GM04503 (cell line): ENCODE results near the gene CHRM3.

Experiments
- DNase-seq: peaks from one replicate; pipeline ENCODE4 v3.0.0-alpha.2; 2012; ENCODE audit warnings: low read depth

CHRM3 gene

DNA sequence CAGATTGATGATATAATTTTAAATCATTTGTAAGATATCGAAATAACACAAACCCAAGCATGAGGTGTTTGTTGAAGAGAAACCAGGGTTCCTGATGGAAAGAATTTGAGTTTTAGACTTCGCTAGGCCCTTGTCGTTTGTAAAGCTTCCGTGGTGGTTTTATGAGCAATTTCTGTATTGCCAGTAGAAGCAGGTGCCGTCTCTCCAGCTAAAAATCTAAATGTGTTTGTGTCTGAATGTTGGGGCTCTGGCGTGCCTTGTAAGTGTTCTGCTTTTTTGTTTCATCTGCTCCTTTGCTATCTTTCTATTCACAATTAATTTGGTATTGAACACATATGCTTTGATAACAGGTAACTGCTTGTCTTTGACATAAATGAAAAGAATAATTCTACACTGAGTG, 27.5 kb downstream of the CHRM3 start:
- DNase-seq = no peak

DNA sequence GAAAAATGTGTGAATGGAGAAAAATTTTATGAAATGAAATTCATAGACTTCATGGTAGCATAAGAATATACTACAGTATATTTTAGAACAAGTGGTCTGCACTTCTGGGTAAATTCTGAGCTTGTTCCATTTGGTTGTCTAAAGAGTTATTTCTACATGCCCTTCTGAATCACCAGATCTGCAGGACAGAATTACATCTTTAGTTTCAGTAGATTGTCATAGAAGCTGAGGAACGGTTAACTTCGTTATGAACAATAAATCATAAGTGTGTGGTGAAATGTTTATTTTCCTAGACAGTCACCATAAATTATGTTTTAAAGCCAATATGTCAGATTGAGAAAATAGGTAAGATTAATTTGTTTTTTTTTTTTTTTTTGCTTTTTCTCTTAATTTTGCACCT, 30.9 kb downstream of the CHRM3 start:
- no peak for DNase-seq

DNA sequence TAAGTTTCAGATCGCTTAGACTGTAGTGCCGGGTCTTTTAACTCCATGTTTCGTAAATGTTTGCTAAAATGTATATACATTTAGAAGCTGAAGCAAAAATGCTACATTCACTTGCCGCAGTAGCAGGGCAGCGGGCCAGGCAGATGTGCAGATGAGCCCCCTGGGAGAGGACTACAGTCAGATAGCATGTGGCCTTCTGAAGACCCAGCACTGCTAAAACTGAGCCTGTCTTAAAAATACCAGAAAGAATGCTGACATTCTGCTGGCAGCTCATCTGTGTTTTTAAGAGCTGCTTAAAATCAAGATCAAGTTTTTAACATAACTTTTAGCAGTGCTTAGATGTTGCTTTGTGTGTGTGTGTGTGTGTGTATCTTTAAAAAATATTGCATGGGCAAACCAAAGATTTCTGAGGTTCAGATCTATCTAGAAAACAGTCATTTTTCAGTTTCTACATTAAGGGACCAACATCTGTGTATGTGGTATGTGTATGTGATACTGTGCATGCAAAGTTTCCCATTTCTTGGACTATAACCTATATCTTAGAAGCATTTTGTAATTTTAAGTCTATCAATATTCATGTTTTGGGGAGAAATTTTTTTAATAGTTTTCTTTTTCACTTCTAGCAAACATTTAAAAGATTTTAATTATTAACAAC, 31.7 kb downstream of the CHRM3 start:
- DNase-seq = no peak

DNA sequence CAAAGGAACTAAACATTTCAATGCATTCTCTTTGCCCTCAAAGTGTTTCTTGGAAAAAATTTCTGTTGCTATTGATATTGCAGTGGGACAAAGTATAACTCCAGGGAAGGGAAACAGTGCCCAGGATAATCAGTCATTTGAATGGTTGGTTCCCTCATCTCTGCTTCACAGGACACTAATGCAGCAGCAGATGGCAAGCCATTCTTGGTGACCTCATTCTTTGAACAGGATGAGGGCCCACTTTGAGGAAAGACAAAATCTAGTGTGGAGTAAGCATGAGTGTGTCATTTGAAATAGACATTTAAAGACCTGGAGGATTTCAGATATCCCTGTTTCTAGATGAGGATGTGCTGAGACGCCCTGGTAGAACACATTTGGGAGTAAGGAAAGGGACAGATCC, 32.3 kb downstream of the CHRM3 start:
- DNase-seq = no peak

DNA sequence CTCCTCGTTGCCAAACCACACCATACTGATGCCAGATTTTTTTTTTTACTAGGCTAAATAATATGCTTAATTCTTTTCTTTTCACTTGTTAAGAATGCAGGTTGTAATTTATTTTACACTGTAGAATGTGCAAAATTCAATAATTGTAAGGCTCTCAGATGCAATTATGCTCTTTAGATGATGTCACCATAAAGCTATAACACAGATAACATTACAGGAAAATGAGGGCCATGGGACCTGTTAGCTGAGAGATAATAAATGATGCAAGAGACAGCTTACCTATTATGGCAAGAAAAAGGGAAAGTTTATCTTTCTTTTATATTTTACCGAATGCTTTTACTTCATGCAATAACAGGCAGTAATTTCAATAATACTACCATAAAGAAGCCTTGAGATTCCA, 35.4 kb downstream of the CHRM3 start:
- DNase-seq = no peak

DNA sequence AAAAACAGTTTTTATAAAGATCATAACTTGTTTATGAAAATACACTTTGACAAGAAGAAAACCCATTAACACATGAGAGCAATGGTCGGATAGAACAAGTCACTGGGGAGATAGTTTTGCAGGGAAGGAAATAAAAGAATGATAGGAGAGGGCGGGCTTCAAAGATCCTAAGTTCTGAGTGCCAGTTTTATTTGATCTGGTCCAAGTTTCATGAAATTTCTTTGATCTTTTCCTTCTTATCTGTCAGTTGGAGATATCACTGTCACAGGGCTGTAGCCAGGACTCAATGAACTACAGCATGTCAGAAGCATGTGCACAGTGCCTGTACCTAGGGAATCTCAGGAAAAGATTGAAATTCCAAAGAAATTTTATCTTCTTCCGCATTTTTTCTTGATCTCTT, 36.5 kb downstream of the CHRM3 start:
- DNase-seq = no peak

DNA sequence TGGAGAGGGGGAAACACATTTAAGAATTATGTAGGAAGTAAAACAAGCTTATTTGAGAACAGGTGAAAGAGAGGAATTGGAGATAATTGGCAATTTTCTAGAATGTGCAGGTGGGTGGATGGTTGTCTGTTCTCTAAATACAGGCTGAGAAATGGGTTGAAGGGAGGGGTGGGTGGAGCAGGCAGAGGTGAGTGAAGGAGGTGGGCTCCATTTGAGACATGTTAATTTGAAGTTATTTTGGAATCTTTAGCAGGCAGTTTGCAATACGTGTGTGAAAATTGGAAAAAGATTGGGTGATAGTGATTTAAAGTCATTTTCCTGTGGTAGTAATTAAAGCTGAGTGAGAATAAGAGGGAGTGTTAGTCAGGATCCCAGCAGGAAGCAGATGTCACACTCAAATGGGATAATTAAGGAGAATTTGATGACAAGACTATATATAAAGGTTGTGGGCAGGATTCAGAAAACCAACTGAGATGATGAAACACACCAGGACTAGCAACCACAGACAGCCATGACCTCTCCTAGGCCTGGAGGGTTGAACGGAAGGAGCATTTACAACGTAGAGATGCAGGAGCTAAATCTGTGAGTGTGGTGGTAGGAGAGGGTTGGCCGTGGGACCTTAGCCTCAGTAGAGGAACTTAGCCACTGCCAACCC, 40.6 kb downstream of the CHRM3 start:
- no peak for DNase-seq

DNA sequence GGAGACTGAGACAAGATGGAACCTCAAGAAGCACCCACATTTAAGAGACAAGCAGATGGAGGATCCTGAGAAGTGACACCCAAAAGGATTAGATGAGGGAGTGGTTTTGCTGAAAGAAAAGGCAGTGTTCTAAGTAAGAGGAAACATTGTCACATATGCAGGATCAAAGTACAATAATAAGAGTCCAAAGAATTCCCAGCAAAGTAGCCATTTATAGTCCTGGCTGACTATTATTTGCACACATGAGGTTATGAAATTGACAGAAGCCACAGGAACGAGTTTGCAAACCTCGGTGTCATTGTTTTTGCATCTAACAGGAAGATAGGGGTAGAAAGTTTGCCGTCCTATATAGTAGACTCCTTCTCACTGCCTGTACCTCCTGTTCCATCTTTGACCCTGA, 41.3 kb downstream of the CHRM3 start:
- DNase-seq = no peak

DNA sequence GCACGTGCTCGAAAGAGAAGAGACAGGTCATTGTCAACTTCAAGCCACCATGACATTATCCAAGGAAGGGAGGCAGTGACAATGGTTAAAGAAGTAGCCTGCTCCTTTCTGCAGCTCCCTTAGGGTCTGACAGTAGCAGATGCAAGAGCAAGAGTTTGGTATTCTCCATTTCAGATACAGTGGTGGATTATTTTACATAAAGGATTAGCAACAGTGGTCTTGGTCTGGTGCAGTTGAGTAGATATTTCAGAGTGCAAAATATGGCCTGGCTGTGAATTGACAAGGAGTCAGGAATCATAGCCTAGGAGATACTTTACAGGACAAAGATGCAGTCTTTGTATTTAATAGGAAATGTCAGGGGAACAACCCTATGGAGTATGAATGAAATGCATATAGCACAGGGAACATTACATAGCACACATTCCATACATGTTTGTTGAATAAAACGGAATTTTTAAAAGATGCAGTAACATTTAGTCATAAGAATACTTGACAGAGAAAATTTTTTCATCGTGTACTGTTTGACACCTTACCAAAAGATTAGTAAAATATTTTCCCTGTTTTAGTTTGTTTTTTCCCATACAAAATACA, 41.8 kb downstream of the CHRM3 start:
- no peak for DNase-seq

DNA sequence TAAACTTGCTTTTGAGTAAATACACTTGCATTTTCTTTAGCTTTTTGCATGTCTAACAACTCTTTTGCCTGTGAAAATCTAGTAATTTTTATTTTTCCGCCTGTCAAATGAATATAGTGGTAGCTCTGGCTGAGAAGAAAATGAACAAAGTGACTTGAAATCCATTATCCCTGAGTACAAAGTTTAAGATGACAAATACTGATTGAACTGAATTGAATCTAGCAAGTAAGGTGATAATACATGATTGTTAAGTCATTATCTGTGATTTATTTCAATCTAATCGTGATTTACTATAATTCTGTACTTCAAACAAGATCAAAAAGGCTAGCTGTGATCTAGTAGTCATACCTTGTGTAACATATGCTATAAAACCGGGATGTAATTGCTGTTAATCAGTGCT, 42.8 kb downstream of the CHRM3 start:
- DNase-seq = no peak

DNA sequence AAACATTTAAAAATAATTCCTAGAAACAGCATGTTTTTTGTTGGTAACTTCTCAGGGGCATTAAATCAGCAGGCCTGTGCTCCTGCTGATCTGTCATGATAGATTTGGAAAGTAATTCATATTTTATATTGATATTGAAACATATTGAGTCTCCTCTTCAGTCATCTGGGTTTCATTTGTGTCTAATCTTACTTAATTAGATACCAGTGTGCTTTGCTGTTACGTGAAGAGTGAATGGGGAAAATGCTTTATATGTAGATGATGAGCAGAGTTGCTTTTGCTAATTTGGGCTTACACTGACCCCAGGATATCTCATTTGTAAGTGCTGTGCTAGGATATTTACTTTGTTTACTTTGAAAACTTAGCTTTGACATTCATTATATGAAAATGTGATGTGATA, 45.9 kb downstream of the CHRM3 start:
- no peak for DNase-seq

DNA sequence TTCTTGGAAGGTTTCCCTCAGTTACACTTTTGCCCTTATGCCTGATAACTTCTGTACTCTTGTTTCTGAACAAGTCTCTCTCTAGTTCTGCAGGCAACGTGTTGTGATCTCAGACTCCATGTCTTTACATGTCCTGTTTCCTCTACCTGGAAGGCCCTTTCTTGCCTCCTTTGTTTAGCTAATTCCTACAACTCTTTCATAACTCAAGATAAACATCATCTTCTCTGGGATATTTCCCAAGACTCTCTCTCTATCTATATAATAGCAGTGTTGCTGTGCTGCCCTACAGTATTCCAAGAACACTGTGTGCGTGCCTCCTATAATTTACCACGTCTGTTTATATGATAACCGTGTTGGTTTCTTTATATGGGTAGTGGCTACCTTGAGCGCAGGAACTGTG, 47.8 kb downstream of the CHRM3 start:
- no peak for DNase-seq
